WERI-Rb-1 (cell line): ENCODE results near the gene GPLD1.

Experiments
- DNase-seq: peaks from one replicate; pipeline ENCODE4 v3.0.0-alpha.2; 2020
- H3K27ac ChIP-seq: fragments of 250-450 bp; sonication (Bioruptor Pico); 2 replicates; pipeline ENCODE4 v1.5.1; 2020; ENCODE audit warnings: mild to moderate bottlenecking, moderate library complexity
- H3K27me3 ChIP-seq: fragments of 250-450 bp; sonication (Bioruptor Pico); 2 replicates; pipeline ENCODE4 v1.5.1; 2021; ENCODE audit warnings: mild to moderate bottlenecking, low read depth, moderate library complexity; ENCODE audit not compliant: insufficient read depth, severe bottlenecking
- H3K36me3 ChIP-seq: fragments of 250-450 bp; sonication (Bioruptor Pico); 2 replicates; pipeline ENCODE4 v1.5.1; 2020; ENCODE audit warnings: mild to moderate bottlenecking, moderate library complexity
- H3K4me3 ChIP-seq: 2 replicates; pipeline ENCODE4 v1.5.1; 2011; ENCODE audit warnings: low read depth, mild to moderate bottlenecking, control low read depth, low read length
- H3K9me3 ChIP-seq: fragments of 250-450 bp; sonication (Bioruptor Pico); 2 replicates; pipeline ENCODE4 v1.5.1; 2021; ENCODE audit warnings: mild to moderate bottlenecking, moderate library complexity; ENCODE audit not compliant: severe bottlenecking
- CTCF ChIP-seq: IDR thresholded peaks from 2 replicates; pipeline ENCODE4 v1.5.1; 2011; ENCODE audit warnings: low read depth, mild to moderate bottlenecking, control low read depth, inconsistent platforms, low read length

The GPLD1 gene

GRCh38 chr6:24477070-24477469, 12.3 kb downstream of the GPLD1 start:
- Histone ChIP-seq H3K27ac (peak overlapping the region; percentile 71), H3K4me3 (no peak overlapping the region), H3K9me3 (no peaks in the 10 kb centered on the region), H3K27me3 (no peaks in the 10 kb centered on the region), H3K36me3 (peaks cover 3% of the 10 kb centered on the region; the same call in 1 of the 2 replicates)
- DNase-seq = peak; percentile 89
- TF ChIP-seq CTCF = no peak

- H3K9me3 ChIP-seq = no peaks in the 10 kb centered on the region
- peak overlapping the region; percentile 71 for H3K27ac ChIP-seq
- H3K4me3 ChIP-seq = no peak overlapping the region
- H3K36me3 ChIP-seq = peaks cover 3% of the 10 kb centered on the region; the same call in 1 of the 2 replicates
- H3K27me3 ChIP-seq = no peaks in the 10 kb centered on the region
- DNase-seq = peak; percentile 6
- no peak for TF ChIP-seq CTCF
These were observed 12.7 kb downstream of the GPLD1 start for GRCh38 chr6:24476631-24477030.

GRCh38 chr6:24472181-24472580, 17.2 kb downstream of the GPLD1 start:
- no peak for DNase-seq
- H3K4me3 ChIP-seq = no peak overlapping the region
- H3K27me3 ChIP-seq = no peaks in the 10 kb centered on the region
- no peak overlapping the region for H3K27ac ChIP-seq
- TF ChIP-seq CTCF = no peak
- H3K36me3 ChIP-seq = no peaks in the 10 kb centered on the region
- H3K9me3 ChIP-seq = no peaks in the 10 kb centered on the region

- H3K27ac ChIP-seq = no peak overlapping the region
- H3K27me3 ChIP-seq = no peaks in the 10 kb centered on the region
- no peak for DNase-seq
- H3K9me3 ChIP-seq = no peaks in the 10 kb centered on the region
- TF ChIP-seq CTCF = no peak
- no peak overlapping the region for H3K4me3 ChIP-seq
- no peaks in the 10 kb centered on the region for H3K36me3 ChIP-seq
These were observed 19.6 kb downstream of the GPLD1 start for GRCh38 chr6:24469811-24470210.

- DNase-seq = no peak
- no peaks in the 10 kb centered on the region; the same call in 1 of the 2 replicates for H3K36me3 ChIP-seq
- no peak overlapping the region for H3K4me3 ChIP-seq
- no peak for TF ChIP-seq CTCF
- no peaks in the 10 kb centered on the region for H3K9me3 ChIP-seq
- no peak overlapping the region for H3K27ac ChIP-seq
- H3K27me3 ChIP-seq = no peaks in the 10 kb centered on the region
These were observed 24.9 kb downstream of the GPLD1 start for GRCh38 chr6:24464253-24465038.

GRCh38 chr6:24460966-24461365, 28.4 kb downstream of the GPLD1 start:
- H3K4me3 ChIP-seq = no peak overlapping the region
- no peak for TF ChIP-seq CTCF
- no peak overlapping the region for H3K27ac ChIP-seq
- no peak for DNase-seq
- peaks cover 12% of the 10 kb centered on the region for H3K36me3 ChIP-seq
- no peaks in the 10 kb centered on the region for H3K27me3 ChIP-seq
- H3K9me3 ChIP-seq = no peaks in the 10 kb centered on the region
